Lung (tissue), 12 donors: ENCODE results near the gene PNMA8C. TPM values are rescaled to one million over a fixed set of nuclear protein-coding genes. Genes with fewer than 3 reads are reported as not detected.
A peak's percentile ranks its signal among the peaks of the same experiment; 100 is the strongest.

Experiments
- ATAC-seq: fragments of 200-7000 bp; cut with Tn5 transposase; one replicate; pipeline ENCODE4 v1.9.1; 2020; ENCODE audit warnings: moderate number of reproducible peaks; ENCODE audit not compliant: insufficient read depth, low FRiP score
- DNase-seq, 3 donors: peaks; one replicate each; pipeline ENCODE4 v3.0.0-alpha.2; 2013 to 2017
- H3K27ac ChIP-seq, 2 donors: one replicate each; pipeline ENCODE4 v1.5.1; 2013; ENCODE audit warnings: mild to moderate bottlenecking in 2 of 2, moderate library complexity in 2 of 2, control low read depth in 1 of 2, inconsistent platforms in 1 of 2, low read depth in 1 of 2, low read length in 1 of 2
- H3K27me3 ChIP-seq, 3 donors: one replicate each; pipeline ENCODE4 v1.5.1; 2013; ENCODE audit warnings: low read length in 2 of 3; ENCODE audit not compliant: control insufficient read depth in 3 of 3, insufficient read depth in 3 of 3
- H3K36me3 ChIP-seq, 4 donors: one replicate each; pipeline ENCODE4 v1.5.1; 2013; ENCODE audit warnings: low read length in 4 of 4, mild to moderate bottlenecking in 1 of 4, moderate library complexity in 1 of 4; ENCODE audit not compliant: control insufficient read depth in 4 of 4, insufficient read depth in 4 of 4
- H3K4me1 ChIP-seq, 5 donors: one replicate each; pipeline ENCODE4 v1.5.1; 2013; ENCODE audit warnings: low read length in 5 of 5, mild to moderate bottlenecking in 2 of 5, moderate library complexity in 1 of 5; ENCODE audit not compliant: control insufficient read depth in 5 of 5, insufficient read depth in 5 of 5
- H3K4me3 ChIP-seq: one replicate; pipeline ENCODE4 v1.5.1; 2013; ENCODE audit warnings: mild to moderate bottlenecking, control low read depth, moderate library complexity
- H3K9ac ChIP-seq, 2 donors: one replicate each; pipeline ENCODE4 v1.5.1; 2013; ENCODE audit warnings: low read length in 2 of 2, control low read depth in 1 of 2; ENCODE audit not compliant: insufficient read depth in 1 of 2
- H3K9me3 ChIP-seq, 4 donors: one replicate each; pipeline ENCODE4 v1.5.1; 2013; ENCODE audit warnings: low read length in 3 of 4, mild to moderate bottlenecking in 1 of 4, moderate library complexity in 1 of 4; ENCODE audit not compliant: control insufficient read depth in 4 of 4, insufficient read depth in 3 of 4
- CTCF ChIP-seq: IDR thresholded peaks from 2 replicates; pipeline ENCODE4 v1.5.1; 2012; ENCODE audit warnings: mild to moderate bottlenecking; ENCODE audit errors: control extremely low read depth, extremely low read depth
- WGBS, 2 donors: extraction: QIAGEN DNeasy Blood & Tissue Kit; methylation state at CpG; one replicate each; pipeline ENCODE4 v1.1.7; 2013; 5-methylcytosine and 5-hydroxymethylcytosine counted together
- polyA plus RNA-seq, 2 donors: library from polyadenylated mRNA; stranded (reverse); fragments of 200-250 nt; gene quantifications; one replicate each; pipeline ENCODE4 v1.2.1, GENCODE V29; 2013
- total RNA-seq, 2 donors: library from RNA; depleted of rRNA in 1 of 2; stranded (reverse); fragments of >200 nt in 1 of 2; gene quantifications; one replicate each; pipeline ENCODE4 v1.2.1, GENCODE V29; 2014 to 2021
- donor health status: control.
- donor health status: control.
- donor health status: Bipolar disorder and iron deficiency.
- donor health status: healthy.
- donor health status: DM: yes; HTN: yes; CAD: no.

Gene PNMA8C
- total and polyA plus RNA-seq, 4 donors = 0.04 to 1.2 (median 0.47) TPM

GRCh38 chr19:46383171-46383815 is 45.4 kb downstream of the PNMA8C start:
- Histone ChIP-seq H3K27me3 (no peaks in the 10 kb centered on the region), H3K9ac (no peak overlapping the region), H3K9me3 (no peaks in the 10 kb centered on the region), H3K4me3 (no peak overlapping the region), H3K27ac (no peak overlapping the region), H3K36me3 (peaks cover 0 to 53% (median 51%) of the 10 kb centered on the region in 4 donors), H3K4me1 (peaks cover 0 to 6% (median 3%) of the 10 kb centered on the region in 5 donors)
- WGBS, 2 donors = 88 to 92% methylated on average over 22 to 23 of the region's 23 CpGs
- no peak for TF ChIP-seq CTCF
- ATAC-seq (no peak), DNase-seq (no peak)

GRCh38 chr19:46381756-46382345 is 46.9 kb downstream of the PNMA8C start:
- Histone ChIP-seq H3K27ac (no peak overlapping the region), H3K4me3 (no peak overlapping the region), H3K9ac (no peak overlapping the region), H3K27me3 (no peaks in the 10 kb centered on the region), H3K9me3 (no peaks in the 10 kb centered on the region), H3K4me1 (peaks cover 0 to 21% (median 3%) of the 10 kb centered on the region in 5 donors), H3K36me3 (peaks cover 4 to 48% (median 43%) of the 10 kb centered on the region in 4 donors)
- WGBS, 2 donors = 91% methylated on average over 15 of the region's 15 CpGs
- ATAC-seq (no peak), DNase-seq (peak in 1 of 3 donors; percentile 44)
- no peak for TF ChIP-seq CTCF

- Histone ChIP-seq H3K27ac (no peak overlapping the region), H3K36me3 (peaks cover 4 to 51% (median 47%) of the 10 kb centered on the region in 4 donors), H3K9ac (no peak overlapping the region), H3K27me3 (no peaks in the 10 kb centered on the region), H3K9me3 (no peaks in the 10 kb centered on the region), H3K4me1 (peaks cover 0 to 21% (median 3%) of the 10 kb centered on the region in 5 donors), H3K4me3 (no peak overlapping the region)
- 92 to 98% methylated on average over 2 of the region's 2 CpGs for WGBS, 2 donors
- ATAC-seq = no peak
- TF ChIP-seq CTCF = no peak
- no peak for DNase-seq
Measured at GRCh38 chr19:46381346-46381745, 47.4 kb downstream of the PNMA8C start.
